CD4-positive, alpha-beta T cell (primary cell): ENCODE results near the gene RBM15. TPM values are rescaled to one million over a fixed set of nuclear protein-coding genes. Genes with fewer than 3 reads are reported as not detected.

Source experiments
- ATAC-seq: fragments of 200-7000 bp; cut with Tn5 transposase; one replicate; pipeline ENCODE4 v1.10.0; 2022; ENCODE audit warnings: mild to moderate bottlenecking; ENCODE audit not compliant: poor library complexity
- CTCF ChIA-PET: fragments of 350-600 bp; sonication (Branson Sonifier 250); formaldehyde crosslinking; loops from one replicate; lab custom pipeline; 2021; ENCODE audit warnings: antibody characterized with exemption, inconsistent platforms; lab: Charles Lee
- POLR2A ChIA-PET: fragments of 350-600 bp; sonication (Branson Sonifier 250); formaldehyde crosslinking; loops from one replicate; lab custom pipeline; 2021; ENCODE audit warnings: antibody characterized with exemption, inconsistent platforms; lab: Charles Lee
- DNase-seq, 14 experiments: peaks; one replicate each; pipeline ENCODE4 v3.0.0-alpha.2; 2013 to 2020; ENCODE audit warnings: mixed read lengths in 2 of 14
- H3K27ac ChIP-seq, 2 donors: one replicate each; pipeline versions ENCODE4 v1.5.1 to v1.7.0; 2013; ENCODE audit warnings: low read length in 2 of 2, low read depth in 1 of 2, mild to moderate bottlenecking in 1 of 2
- H3K27me3 ChIP-seq, 2 experiments: 1 replicate in 1 of 2; 2 replicates in 1 of 2; pipeline versions ENCODE4 v1.6.1 to v1.7.0; 2013; ENCODE audit warnings: low read length in 2 of 2, control low read depth in 1 of 2, mild to moderate bottlenecking in 1 of 2, moderate library complexity in 1 of 2; ENCODE audit not compliant: insufficient read depth in 2 of 2, control insufficient read depth in 1 of 2
- H3K36me3 ChIP-seq: one replicate; pipeline ENCODE4 v1.6.1; 2013; ENCODE audit warnings: low read length, control low read depth; ENCODE audit not compliant: insufficient read depth
- H3K4me1 ChIP-seq: one replicate; pipeline ENCODE4 v1.6.1; 2013; ENCODE audit warnings: low read length, control low read depth; ENCODE audit not compliant: insufficient read depth
- H3K4me3 ChIP-seq: one replicate; pipeline ENCODE4 v1.5.1; 2013; ENCODE audit warnings: mild to moderate bottlenecking, low read length, moderate library complexity
- H3K9me3 ChIP-seq, 2 experiments: 1 replicate in 1 of 2; 2 replicates in 1 of 2; pipeline versions ENCODE4 v1.6.1 to v1.7.0; 2013; ENCODE audit warnings: low read length in 2 of 2, mild to moderate bottlenecking in 2 of 2, control low read depth in 1 of 2, moderate library complexity in 1 of 2; ENCODE audit not compliant: control insufficient read depth in 1 of 2, insufficient read depth in 1 of 2
- H3K27ac Mint-ChIP-seq: one replicate; pipeline ENCODE4 v1.8.0; 2020; ENCODE audit warnings: mixed read lengths
- H3K27me3 Mint-ChIP-seq: one replicate; pipeline ENCODE4 v1.8.0; 2021; ENCODE audit warnings: mixed read lengths
- H3K36me3 Mint-ChIP-seq: one replicate; pipeline ENCODE4 v1.8.0; 2021; ENCODE audit warnings: low read depth, mixed read lengths
- H3K4me1 Mint-ChIP-seq: one replicate; pipeline ENCODE4 v1.8.0; 2021; ENCODE audit warnings: low read depth, mixed read lengths
- H3K4me3 Mint-ChIP-seq: one replicate; pipeline ENCODE4 v1.8.0; 2020; ENCODE audit warnings: mild to moderate bottlenecking, mixed read lengths
- H3K9me3 Mint-ChIP-seq: one replicate; pipeline ENCODE4 v1.8.0; 2020; ENCODE audit warnings: mixed read lengths
- intact Hi-C, 2 experiments: fragments of 100-400 bp; cut with DNase I in 1 of 2; cut with micrococcal nuclease in 1 of 2; formaldehyde crosslinking; loops; one replicate each; pipeline versions ENCODE4 v1.15.1 to v1.9.0; 2023 to 2025; cut with DNase I, micrococcal nuclease
- total RNA-seq, 174 experiments: library from RNA in 2 of 174; stranded (reverse) in 2 of 174; gene quantifications; one replicate each; pipeline ENCODE4 v1.2.3 and lab custom pipeline; 2021 to 2026
- TF ChIP-seq, protein P1 (sequence below): fragments of 200-600 bp; IDR thresholded peaks from one replicate; pipeline ENCODE4 v1.8.0; 2022; ENCODE audit warnings: antibody characterized with exemption, mild to moderate bottlenecking

The RBM15 gene
- total RNA-seq, 2 experiments from 2014 or later: 49.4 to 49.7 TPM

DNA sequence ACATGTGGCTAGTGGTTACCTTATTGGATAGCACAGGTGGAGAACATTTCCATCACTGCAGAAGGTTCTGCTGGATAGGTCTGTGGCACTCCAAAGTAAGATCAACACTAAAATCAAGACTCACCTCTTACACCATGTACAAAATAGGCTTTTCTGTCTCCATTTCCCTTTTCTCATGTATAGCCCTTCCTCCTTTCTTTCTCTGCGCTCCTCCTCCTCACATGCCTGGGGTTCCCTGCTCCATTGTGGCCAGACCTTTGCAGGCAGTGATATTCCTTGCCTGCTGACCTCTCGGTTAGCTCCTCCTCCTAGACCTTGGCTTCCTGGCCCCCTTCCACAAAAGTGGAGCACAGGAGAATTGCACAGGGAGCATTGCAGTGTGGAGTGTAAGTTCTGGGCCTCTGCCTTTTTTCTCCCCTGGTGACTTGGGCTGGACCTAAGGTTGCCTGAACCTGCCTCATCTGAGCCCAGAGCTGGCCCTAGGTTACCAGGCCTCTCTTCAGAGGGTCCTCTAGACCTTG, 33.2 kb upstream of the RBM15 start:
- no peaks in the 10 kb centered on the region for H3K4me1 ChIP-seq
- Mint-ChIP-seq H3K4me1 (no peaks in the 10 kb centered on the region), H3K9me3 (no peaks in the 10 kb centered on the region), H3K27me3 (peaks cover 5% of the 10 kb centered on the region), H3K4me3 (no peak overlapping the region), H3K36me3 (no peaks in the 10 kb centered on the region), H3K27ac (no peak overlapping the region)
- H3K9me3 ChIP-seq: no peaks in the 10 kb centered on the region
- H3K27me3 ChIP-seq: no peaks in the 10 kb centered on the region
- TF ChIP-seq, protein P1, sequence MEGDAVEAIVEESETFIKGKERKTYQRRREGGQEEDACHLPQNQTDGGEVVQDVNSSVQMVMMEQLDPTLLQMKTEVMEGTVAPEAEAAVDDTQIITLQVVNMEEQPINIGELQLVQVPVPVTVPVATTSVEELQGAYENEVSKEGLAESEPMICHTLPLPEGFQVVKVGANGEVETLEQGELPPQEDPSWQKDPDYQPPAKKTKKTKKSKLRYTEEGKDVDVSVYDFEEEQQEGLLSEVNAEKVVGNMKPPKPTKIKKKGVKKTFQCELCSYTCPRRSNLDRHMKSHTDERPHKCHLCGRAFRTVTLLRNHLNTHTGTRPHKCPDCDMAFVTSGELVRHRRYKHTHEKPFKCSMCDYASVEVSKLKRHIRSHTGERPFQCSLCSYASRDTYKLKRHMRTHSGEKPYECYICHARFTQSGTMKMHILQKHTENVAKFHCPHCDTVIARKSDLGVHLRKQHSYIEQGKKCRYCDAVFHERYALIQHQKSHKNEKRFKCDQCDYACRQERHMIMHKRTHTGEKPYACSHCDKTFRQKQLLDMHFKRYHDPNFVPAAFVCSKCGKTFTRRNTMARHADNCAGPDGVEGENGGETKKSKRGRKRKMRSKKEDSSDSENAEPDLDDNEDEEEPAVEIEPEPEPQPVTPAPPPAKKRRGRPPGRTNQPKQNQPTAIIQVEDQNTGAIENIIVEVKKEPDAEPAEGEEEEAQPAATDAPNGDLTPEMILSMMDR: no peak
- DNase-seq: no peak
- no peak for ATAC-seq
- H3K36me3 ChIP-seq: no peaks in the 10 kb centered on the region
- H3K27ac ChIP-seq: no peak overlapping the region
- ChIA-PET POLR2A (no interaction called here), CTCF (interaction anchor here (1.6 kb wide), 1 partner anchor 98 kb away, joined by 5 read pairs; no protein-coding TSS in a partner anchor)
- no peak overlapping the region for H3K4me3 ChIP-seq
- intact Hi-C loops: no loop called here

DNA sequence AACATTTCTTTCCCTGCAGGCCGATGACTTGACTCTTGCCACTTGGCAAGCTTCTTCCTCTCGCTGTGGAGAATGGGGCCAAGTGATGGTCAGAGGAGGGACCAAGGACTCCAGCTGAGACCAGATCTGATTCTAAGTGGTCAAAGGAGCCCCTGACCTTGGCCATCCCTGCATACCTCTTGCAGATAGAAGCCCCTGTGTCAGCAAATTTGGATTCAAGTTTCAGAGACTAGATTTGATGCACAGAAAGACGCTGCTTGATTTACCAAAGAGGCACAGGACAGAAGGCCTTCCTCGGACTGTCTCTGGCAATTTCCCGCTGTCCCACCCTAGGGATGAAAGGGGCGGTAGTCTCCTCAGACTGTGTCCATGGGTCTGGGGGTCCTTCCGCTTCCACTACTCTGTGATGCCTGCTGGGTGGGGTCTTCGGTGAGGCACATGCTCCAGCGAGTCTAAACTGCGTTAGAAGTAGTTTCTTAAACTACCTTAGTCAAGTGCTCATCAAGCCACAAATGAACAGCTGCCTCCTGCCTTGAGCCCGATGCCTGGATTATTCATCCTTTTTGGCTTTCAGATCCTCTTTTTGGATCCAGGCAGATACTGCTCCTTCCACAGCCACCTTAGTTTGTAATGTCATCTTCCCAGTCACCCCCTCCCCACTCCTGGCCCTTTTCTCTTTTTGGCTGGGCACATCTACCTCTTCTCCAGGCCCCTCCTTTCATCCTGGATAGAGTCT, 31.8 kb upstream of the RBM15 start:
- Mint-ChIP-seq H3K9me3 (no peaks in the 10 kb centered on the region), H3K4me3 (no peak overlapping the region), H3K27ac (no peak overlapping the region), H3K4me1 (no peaks in the 10 kb centered on the region), H3K27me3 (no peaks in the 10 kb centered on the region), H3K36me3 (no peaks in the 10 kb centered on the region)
- Histone ChIP-seq H3K27me3 (no peaks in the 10 kb centered on the region), H3K36me3 (no peaks in the 10 kb centered on the region), H3K4me1 (peaks cover 2% of the 10 kb centered on the region), H3K4me3 (no peak overlapping the region), H3K9me3 (no peaks in the 10 kb centered on the region), H3K27ac (no peak overlapping the region)
- POLR2A ChIA-PET: no interaction called here
- intact Hi-C loops: no loop called here
- no peak for ATAC-seq
- DNase-seq: peak in 1 of 14 experiments; percentile 11
- TF ChIP-seq, protein P1: no peak
- CTCF ChIA-PET: no interaction called here

DNA sequence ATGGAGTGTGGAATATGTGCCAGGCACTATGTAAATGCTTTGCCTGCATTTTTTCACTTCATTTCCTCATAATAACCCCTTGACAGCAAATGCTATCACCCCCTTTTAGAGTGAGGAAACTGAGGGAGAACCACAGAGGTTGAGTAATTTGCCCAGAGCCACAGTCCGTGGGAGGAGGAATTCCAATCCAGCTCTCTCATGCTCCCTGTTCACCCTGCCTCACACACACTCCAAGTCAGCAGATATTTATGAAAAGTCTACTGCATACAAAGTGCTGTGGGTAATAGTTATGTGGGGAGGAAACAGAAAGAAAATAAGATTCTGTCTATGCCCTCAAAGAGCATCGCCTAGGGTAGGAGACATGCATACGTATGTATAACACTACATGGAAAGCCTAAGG, 30.9 kb upstream of the RBM15 start:
- Histone ChIP-seq H3K4me1 (peaks cover 7% of the 10 kb centered on the region), H3K36me3 (no peaks in the 10 kb centered on the region), H3K27ac (no peak overlapping the region), H3K9me3 (no peaks in the 10 kb centered on the region), H3K4me3 (no peak overlapping the region), H3K27me3 (no peaks in the 10 kb centered on the region)
- ATAC-seq: no peak
- TF ChIP-seq, protein P1: no peak
- ChIA-PET POLR2A (no interaction called here), CTCF (interaction anchor here (8.5 kb wide), 1 partner anchor 99 kb away, joined by 123 read pairs; the partner anchor contains the start of gene KCNC4)
- intact Hi-C loops: no loop called here
- Mint-ChIP-seq H3K9me3 (no peaks in the 10 kb centered on the region), H3K4me1 (no peaks in the 10 kb centered on the region), H3K4me3 (no peak overlapping the region), H3K27me3 (no peaks in the 10 kb centered on the region), H3K36me3 (no peaks in the 10 kb centered on the region), H3K27ac (no peak overlapping the region)
- no peak for DNase-seq
